Stimulated activated CD4-positive, alpha-beta T cell treated with anti-CD3 and anti-CD28 coated beads, Interleukin-1b, Interleukin-23, amount 100 ng/mL, for 48 hours (primary cell): ENCODE data around the gene CELSR1.

Experiments
- DNase-seq: peaks from one replicate; pipeline ENCODE4 v3.0.0-alpha.2; 2020

CELSR1 gene

GRCh38 chr22:46371623-46372226, 165.7 kb downstream of the CELSR1 start:
- DNase-seq = no peak

- DNase-seq = no peak
These were observed 166.7 kb downstream of the CELSR1 start for GRCh38 chr22:46370584-46371291.

- no peak for DNase-seq
These were observed 167.5 kb downstream of the CELSR1 start for GRCh38 chr22:46369716-46370583.

- DNase-seq = no peak
These were observed 168.3 kb downstream of the CELSR1 start for GRCh38 chr22:46368871-46369715.

GRCh38 chr22:46368422-46368821, 169.0 kb downstream of the CELSR1 start:
- no peak for DNase-seq

- DNase-seq = peak; percentile 64
These were observed 169.7 kb downstream of the CELSR1 start for GRCh38 chr22:46367707-46368191.

GRCh38 chr22:46366801-46367706, 170.4 kb downstream of the CELSR1 start:
- DNase-seq = no peak

GRCh38 chr22:46366327-46366731, 171.1 kb downstream of the CELSR1 start:
- DNase-seq = no peak

- DNase-seq = no peak
These were observed 172.2 kb downstream of the CELSR1 start for GRCh38 chr22:46365166-46365624.

GRCh38 chr22:46364341-46365165, 172.9 kb downstream of the CELSR1 start:
- no peak for DNase-seq

GRCh38 chr22:46363611-46364321, 173.7 kb downstream of the CELSR1 start:
- no peak for DNase-seq

- no peak for DNase-seq
These were observed 174.4 kb downstream of the CELSR1 start for GRCh38 chr22:46362934-46363515.

GRCh38 chr22:46362203-46362933, 175.1 kb downstream of the CELSR1 start:
- DNase-seq = no peak

GRCh38 chr22:46361826-46362202, 175.6 kb downstream of the CELSR1 start:
- DNase-seq = no peak

- no peak for DNase-seq
These were observed 176.5 kb downstream of the CELSR1 start for GRCh38 chr22:46360891-46361290.

- DNase-seq = no peak
These were observed 177.3 kb downstream of the CELSR1 start for GRCh38 chr22:46360097-46360496.

- DNase-seq = no peak
These were observed 178.1 kb downstream of the CELSR1 start for GRCh38 chr22:46359362-46359761.

GRCh38 chr22:46358766-46359165, 178.7 kb downstream of the CELSR1 start:
- DNase-seq = no peak
